ENCODE data around the gene HPCAL4. TPM values are rescaled to one million over a fixed set of nuclear protein-coding genes. Genes with fewer than 3 reads are reported as not detected.

The HPCAL4 gene
- total RNA-seq, 2 donors from 2014 or later: not detected

GRCh38 chr1:39635205-39635870 is 55.9 kb downstream of the HPCAL4 start:
- H3K9me3 ChIP-seq (ENCODE audit: control insufficient read depth, low read length): no peaks in the 10 kb centered on the region
- H3K4me1 Mint-ChIP-seq: peaks cover 14% of the 10 kb centered on the region
- 81 to 87% methylated on average over 12 of the region's 12 CpGs for WGBS, 2 experiments (ENCODE audit: insufficient coverage in 1 of 2, insufficient read length in 1 of 2)
- no peaks in the 10 kb centered on the region for H3K36me3 ChIP-seq (ENCODE audit: control insufficient read depth, insufficient read depth, low read length)
- H3K9ac ChIP-seq (ENCODE audit: extremely low read depth, low read length, poor library complexity, severe bottlenecking): no peak overlapping the region
- no peak for DNase-seq
- no peak overlapping the region for H3K27ac ChIP-seq (ENCODE audit: low read depth, low read length)
- H3K27me3 Mint-ChIP-seq (ENCODE audit: insufficient read depth): peaks cover 95% of the 10 kb centered on the region
- no peak overlapping the region for H3K4me3 Mint-ChIP-seq
- H3K4me1 ChIP-seq (ENCODE audit: control insufficient read depth, insufficient read depth, low read length): no peaks in the 10 kb centered on the region
- H3K27ac Mint-ChIP-seq: no peak overlapping the region
- H3K27me3 ChIP-seq (ENCODE audit: control insufficient read depth, insufficient read depth, low read length, poor library complexity, severe bottlenecking): peaks cover 94% of the 10 kb centered on the region
- TF ChIP-seq, protein P1, sequence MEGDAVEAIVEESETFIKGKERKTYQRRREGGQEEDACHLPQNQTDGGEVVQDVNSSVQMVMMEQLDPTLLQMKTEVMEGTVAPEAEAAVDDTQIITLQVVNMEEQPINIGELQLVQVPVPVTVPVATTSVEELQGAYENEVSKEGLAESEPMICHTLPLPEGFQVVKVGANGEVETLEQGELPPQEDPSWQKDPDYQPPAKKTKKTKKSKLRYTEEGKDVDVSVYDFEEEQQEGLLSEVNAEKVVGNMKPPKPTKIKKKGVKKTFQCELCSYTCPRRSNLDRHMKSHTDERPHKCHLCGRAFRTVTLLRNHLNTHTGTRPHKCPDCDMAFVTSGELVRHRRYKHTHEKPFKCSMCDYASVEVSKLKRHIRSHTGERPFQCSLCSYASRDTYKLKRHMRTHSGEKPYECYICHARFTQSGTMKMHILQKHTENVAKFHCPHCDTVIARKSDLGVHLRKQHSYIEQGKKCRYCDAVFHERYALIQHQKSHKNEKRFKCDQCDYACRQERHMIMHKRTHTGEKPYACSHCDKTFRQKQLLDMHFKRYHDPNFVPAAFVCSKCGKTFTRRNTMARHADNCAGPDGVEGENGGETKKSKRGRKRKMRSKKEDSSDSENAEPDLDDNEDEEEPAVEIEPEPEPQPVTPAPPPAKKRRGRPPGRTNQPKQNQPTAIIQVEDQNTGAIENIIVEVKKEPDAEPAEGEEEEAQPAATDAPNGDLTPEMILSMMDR (conservative IDR thresholded peaks at IDR 0.05): no peak
- no peaks in the 10 kb centered on the region for H3K36me3 Mint-ChIP-seq (ENCODE audit: low read depth)
- H3K9me3 Mint-ChIP-seq: no peaks in the 10 kb centered on the region
- no peak overlapping the region for H3K4me3 ChIP-seq (ENCODE audit: low read length)

DNA sequence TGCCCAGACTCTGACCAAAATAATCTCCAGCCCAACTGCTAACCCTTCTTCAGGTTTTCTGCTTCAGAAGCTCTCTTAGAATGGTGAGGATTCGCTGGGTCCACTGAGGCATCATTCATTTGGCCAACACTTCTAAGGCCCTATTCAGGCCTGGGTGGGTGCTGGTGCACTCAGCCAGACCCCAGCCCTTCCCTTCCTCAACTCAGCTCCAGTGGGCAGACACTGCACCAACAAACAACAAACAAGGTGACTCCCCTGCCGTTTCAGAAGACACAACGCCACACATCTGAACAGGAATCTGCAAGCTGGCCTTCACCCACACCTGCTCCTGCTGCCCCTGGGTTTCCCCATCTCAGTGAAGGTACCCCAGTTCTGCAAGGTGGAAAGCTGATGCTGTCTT is 57.8 kb downstream of the HPCAL4 start:
- 71 to 90% methylated on average over 2 to 3 of the region's 3 CpGs for WGBS, 2 experiments (ENCODE audit: insufficient coverage in 1 of 2, insufficient read length in 1 of 2)
- Mint-ChIP-seq H3K36me3 (ENCODE audit: low read depth) (no peaks in the 10 kb centered on the region), H3K27ac (no peak overlapping the region), H3K27me3 (ENCODE audit: insufficient read depth) (peaks cover 97% of the 10 kb centered on the region), H3K4me3 (peak overlapping the region; percentile 34), H3K9me3 (no peaks in the 10 kb centered on the region), H3K4me1 (peaks cover 14% of the 10 kb centered on the region)
- H3K9ac ChIP-seq (ENCODE audit: extremely low read depth, low read length, poor library complexity, severe bottlenecking): no peak overlapping the region
- H3K4me1 ChIP-seq (ENCODE audit: control insufficient read depth, insufficient read depth, low read length): no peaks in the 10 kb centered on the region
- H3K4me3 ChIP-seq (ENCODE audit: low read length): no peak overlapping the region
- H3K27me3 ChIP-seq (ENCODE audit: control insufficient read depth, insufficient read depth, low read length, poor library complexity, severe bottlenecking): peaks cover 90% of the 10 kb centered on the region
- TF ChIP-seq, protein P1 (conservative IDR thresholded peaks at IDR 0.05): no peak
- H3K27ac ChIP-seq (ENCODE audit: low read depth, low read length): peak overlapping the region; percentile 72
- H3K9me3 ChIP-seq (ENCODE audit: control insufficient read depth, low read length): no peaks in the 10 kb centered on the region
- no peaks in the 10 kb centered on the region for H3K36me3 ChIP-seq (ENCODE audit: control insufficient read depth, insufficient read depth, low read length)
- DNase-seq: no peak

DNA sequence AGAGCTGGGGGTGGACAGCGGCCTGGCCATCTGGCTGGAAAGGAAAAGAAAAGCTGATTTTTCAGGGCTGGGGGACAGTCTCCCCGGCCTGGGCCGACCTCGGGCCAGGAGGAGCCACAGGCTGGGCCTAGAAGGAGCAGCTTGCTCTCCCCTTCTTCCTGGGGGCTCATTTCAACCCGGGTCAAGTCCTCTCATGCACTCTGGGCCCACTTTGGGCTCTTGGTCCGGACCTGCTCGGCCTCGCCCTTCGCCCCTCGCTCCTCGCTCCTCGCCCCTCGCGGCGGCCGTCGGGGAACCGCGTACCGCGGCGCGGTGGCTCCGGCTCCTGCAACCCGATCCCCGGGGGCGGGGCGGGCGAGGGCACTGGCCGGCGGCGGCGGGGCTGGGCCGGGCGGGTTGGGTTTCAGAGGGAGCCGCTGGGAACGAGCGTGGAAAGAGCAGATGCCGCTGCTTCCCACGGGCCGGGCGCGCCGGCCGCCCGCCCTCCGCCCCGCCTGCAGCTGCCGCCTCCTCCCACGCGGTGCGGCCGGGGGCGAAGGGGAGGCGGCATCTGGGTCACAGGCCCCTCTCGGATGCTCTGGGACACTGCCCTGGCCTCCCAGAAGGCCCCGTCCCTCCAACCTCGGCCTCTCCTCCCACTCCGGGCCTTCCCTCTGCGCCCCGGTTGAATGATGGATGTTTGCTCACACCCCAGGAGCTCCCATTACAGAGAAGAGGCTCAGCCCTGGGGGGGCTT is 58.4 kb downstream of the HPCAL4 start:
- H3K27ac ChIP-seq (ENCODE audit: low read depth, low read length): peak overlapping the region; percentile 77
- no peaks in the 10 kb centered on the region for H3K36me3 ChIP-seq (ENCODE audit: control insufficient read depth, insufficient read depth, low read length)
- WGBS, 2 experiments (ENCODE audit: insufficient coverage in 1 of 2, insufficient read length in 1 of 2): 17 to 34% methylated on average over 4 to 61 of the region's 61 CpGs
- no peak overlapping the region for H3K4me3 ChIP-seq (ENCODE audit: low read length)
- no peaks in the 10 kb centered on the region for H3K36me3 Mint-ChIP-seq (ENCODE audit: low read depth)
- H3K27me3 Mint-ChIP-seq (ENCODE audit: insufficient read depth): peaks cover 95% of the 10 kb centered on the region
- H3K4me1 ChIP-seq (ENCODE audit: control insufficient read depth, insufficient read depth, low read length): no peaks in the 10 kb centered on the region
- H3K9me3 ChIP-seq (ENCODE audit: control insufficient read depth, low read length): no peaks in the 10 kb centered on the region
- TF ChIP-seq, protein P1 (conservative IDR thresholded peaks at IDR 0.05): no peak
- H3K9me3 Mint-ChIP-seq: no peaks in the 10 kb centered on the region
- peaks cover 87% of the 10 kb centered on the region for H3K27me3 ChIP-seq (ENCODE audit: control insufficient read depth, insufficient read depth, low read length, poor library complexity, severe bottlenecking)
- H3K9ac ChIP-seq (ENCODE audit: extremely low read depth, low read length, poor library complexity, severe bottlenecking): no peak overlapping the region
- peaks cover 14% of the 10 kb centered on the region for H3K4me1 Mint-ChIP-seq
- H3K4me3 Mint-ChIP-seq: peak overlapping the region; percentile 34
- H3K27ac Mint-ChIP-seq: no peak overlapping the region
- peak; percentile 93 for DNase-seq
